ENCODE measurements around the gene CDKN2AIP.
A peak's percentile ranks its signal among the peaks of the same experiment; 100 is the strongest.

Gene CDKN2AIP

GRCh38 chr4:183397741-183398297 is 46.6 kb upstream of the CDKN2AIP start:
- Histone ChIP-seq H2BK15ac (ENCODE audit: low read length) (no peak overlapping the region), H3K27ac (replicated peaks; ENCODE audit: low read length) (no peak overlapping the region), H2AK5ac (ENCODE audit: low read depth, low read length) (no peak overlapping the region), H2AFZ (ENCODE audit: low read length) (peak overlapping the region; percentile 98), H3K18ac (ENCODE audit: low read length) (no peak overlapping the region), H3K4ac (ENCODE audit: low read length) (no peak overlapping the region), H3K4me3 (ENCODE audit: low read length in 2 of 2) (no peak overlapping the region), H2BK12ac (ENCODE audit: low read length) (no peak overlapping the region), H4K91ac (ENCODE audit: low read depth, low read length, poor library complexity) (no peak overlapping the region), H3K79me1 (ENCODE audit: low read depth, low read length) (no peaks in the 10 kb centered on the region), H3K23ac (ENCODE audit: low read depth, low read length, poor library complexity) (no peak overlapping the region), H3K4me1 (ENCODE audit: control insufficient read depth in 2 of 2, insufficient read depth in 1 of 2, low read depth in 1 of 2, low read length in 2 of 2) (peaks cover 3 to 4% of the 10 kb centered on the region in 2 donors), H3K27me3 (ENCODE audit: control insufficient read depth in 3 of 3, insufficient read depth in 3 of 3, low read depth in 1 of 3, low read length in 3 of 3) (peaks cover 0 to 31% (median 0%) of the 10 kb centered on the region in 3 experiments), H2BK5ac (ENCODE audit: low read length) (no peak overlapping the region), H3K9me3 (replicated peaks in 1 of 2; ENCODE audit: control insufficient read depth in 2 of 2, insufficient read depth in 1 of 2, low read depth in 1 of 2, low read length in 2 of 2) (no peaks in the 10 kb centered on the region), H3K14ac (ENCODE audit: low read length) (no peak overlapping the region), H2BK120ac (ENCODE audit: low read depth, low read length) (no peak overlapping the region), H4K8ac (ENCODE audit: low read depth, low read length) (no peak overlapping the region), H3K4me2 (ENCODE audit: insufficient read depth, low read length, poor library complexity, severe bottlenecking) (no peak overlapping the region), H3K36me3 (replicated peaks in 1 of 2; ENCODE audit: control insufficient read depth in 2 of 2, insufficient read depth in 2 of 2, low read length in 2 of 2) (no peaks in the 10 kb centered on the region), H3K9ac (ENCODE audit: low read depth, low read length, poor library complexity) (no peak overlapping the region)
- WGBS, 2 donors (ENCODE audit: extremely low coverage in 2 of 2, insufficient read length in 2 of 2, insufficient replicate concordance in 1 of 2) = no CpG with 5 or more reads among the region's 14 CpGs
- no peak for DNase-seq (ENCODE audit: low spot score)

GRCh38 chr4:183398298-183399125 is 45.9 kb upstream of the CDKN2AIP start:
- WGBS, 2 donors (ENCODE audit: extremely low coverage in 2 of 2, insufficient read length in 2 of 2, insufficient replicate concordance in 1 of 2) = no CpG with 5 or more reads among the region's 61 CpGs
- Histone ChIP-seq H2AK5ac (ENCODE audit: low read depth, low read length) (no peak overlapping the region), H2BK5ac (ENCODE audit: low read length) (no peak overlapping the region), H3K9ac (ENCODE audit: low read depth, low read length, poor library complexity) (no peak overlapping the region), H3K36me3 (replicated peaks in 1 of 2; ENCODE audit: control insufficient read depth in 2 of 2, insufficient read depth in 2 of 2, low read length in 2 of 2) (no peaks in the 10 kb centered on the region), H3K79me1 (ENCODE audit: low read depth, low read length) (no peaks in the 10 kb centered on the region), H4K91ac (ENCODE audit: low read depth, low read length, poor library complexity) (no peak overlapping the region), H3K4me3 (ENCODE audit: low read length in 2 of 2) (peak overlapping the region; percentile 41), H4K8ac (ENCODE audit: low read depth, low read length) (no peak overlapping the region), H3K4me2 (ENCODE audit: insufficient read depth, low read length, poor library complexity, severe bottlenecking) (peak overlapping the region; percentile 79), H3K27me3 (ENCODE audit: control insufficient read depth in 3 of 3, insufficient read depth in 3 of 3, low read depth in 1 of 3, low read length in 3 of 3) (peaks cover 0 to 33% (median 0%) of the 10 kb centered on the region in 3 experiments), H2BK120ac (ENCODE audit: low read depth, low read length) (no peak overlapping the region), H3K23ac (ENCODE audit: low read depth, low read length, poor library complexity) (no peak overlapping the region), H2BK12ac (ENCODE audit: low read length) (no peak overlapping the region), H2AFZ (ENCODE audit: low read length) (peak overlapping the region; percentile 98), H3K9me3 (replicated peaks in 1 of 2; ENCODE audit: control insufficient read depth in 2 of 2, insufficient read depth in 1 of 2, low read depth in 1 of 2, low read length in 2 of 2) (no peaks in the 10 kb centered on the region), H2BK15ac (ENCODE audit: low read length) (no peak overlapping the region), H3K4me1 (ENCODE audit: control insufficient read depth in 2 of 2, insufficient read depth in 1 of 2, low read depth in 1 of 2, low read length in 2 of 2) (peaks cover 3 to 4% of the 10 kb centered on the region in 2 donors), H3K14ac (ENCODE audit: low read length) (no peak overlapping the region), H3K27ac (replicated peaks; ENCODE audit: low read length) (no peak overlapping the region), H3K18ac (ENCODE audit: low read length) (peak overlapping the region; percentile 84), H3K4ac (ENCODE audit: low read length) (no peak overlapping the region)
- DNase-seq (ENCODE audit: low spot score) = peak; percentile 46

DNA sequence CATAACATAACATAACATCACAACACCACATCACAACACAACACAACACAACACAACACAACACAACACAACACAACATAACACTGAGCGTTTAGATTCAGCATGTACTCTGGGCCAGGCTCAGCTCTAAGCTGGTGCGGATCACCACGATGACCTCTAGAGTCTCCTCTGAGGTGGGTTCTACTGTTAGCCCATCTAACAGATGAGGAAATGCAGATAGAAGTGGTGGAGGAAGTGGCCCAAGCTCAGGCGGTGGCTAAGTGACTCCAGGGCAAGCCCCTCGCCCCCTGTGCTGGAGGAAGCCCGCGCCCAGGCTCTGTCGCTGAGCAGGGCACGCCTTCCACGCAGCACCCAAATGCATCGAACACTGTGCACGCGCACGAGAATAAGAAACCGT is 45.3 kb upstream of the CDKN2AIP start:
- no peaks in the 10 kb centered on the region for H3K79me1 ChIP-seq (ENCODE audit: low read depth, low read length)
- peaks cover 3 to 4% of the 10 kb centered on the region in 2 donors for H3K4me1 ChIP-seq (ENCODE audit: control insufficient read depth in 2 of 2, insufficient read depth in 1 of 2, low read depth in 1 of 2, low read length in 2 of 2)
- no peak for DNase-seq (ENCODE audit: low spot score)
- H2AFZ ChIP-seq (ENCODE audit: low read length) = peak overlapping the region; percentile 98
- no peak overlapping the region for H3K4ac ChIP-seq (ENCODE audit: low read length)
- no peak overlapping the region for H4K8ac ChIP-seq (ENCODE audit: low read depth, low read length)
- no peak overlapping the region for H2BK12ac ChIP-seq (ENCODE audit: low read length)
- no CpG with 5 or more reads among the region's 15 CpGs for WGBS, 2 donors (ENCODE audit: extremely low coverage in 2 of 2, insufficient read length in 2 of 2, insufficient replicate concordance in 1 of 2)
- no peaks in the 10 kb centered on the region for H3K9me3 ChIP-seq (replicated peaks in 1 of 2; ENCODE audit: control insufficient read depth in 2 of 2, insufficient read depth in 1 of 2, low read depth in 1 of 2, low read length in 2 of 2)
- H3K14ac ChIP-seq (ENCODE audit: low read length) = no peak overlapping the region
- no peaks in the 10 kb centered on the region for H3K36me3 ChIP-seq (replicated peaks in 1 of 2; ENCODE audit: control insufficient read depth in 2 of 2, insufficient read depth in 2 of 2, low read length in 2 of 2)
- no peak overlapping the region for H3K9ac ChIP-seq (ENCODE audit: low read depth, low read length, poor library complexity)
- H3K27me3 ChIP-seq (ENCODE audit: control insufficient read depth in 3 of 3, insufficient read depth in 3 of 3, low read depth in 1 of 3, low read length in 3 of 3) = peaks cover 0 to 36% (median 0%) of the 10 kb centered on the region in 3 experiments
- H2BK120ac ChIP-seq (ENCODE audit: low read depth, low read length) = no peak overlapping the region
- no peak overlapping the region for H3K4me2 ChIP-seq (ENCODE audit: insufficient read depth, low read length, poor library complexity, severe bottlenecking)
- H2BK15ac ChIP-seq (ENCODE audit: low read length) = no peak overlapping the region
- H3K4me3 ChIP-seq (ENCODE audit: low read length in 2 of 2) = no peak overlapping the region
- no peak overlapping the region for H3K27ac ChIP-seq (replicated peaks; ENCODE audit: low read length)
- no peak overlapping the region for H4K91ac ChIP-seq (ENCODE audit: low read depth, low read length, poor library complexity)
- H2BK5ac ChIP-seq (ENCODE audit: low read length) = no peak overlapping the region
- H3K23ac ChIP-seq (ENCODE audit: low read depth, low read length, poor library complexity) = peak overlapping the region; percentile 8
- peak overlapping the region; percentile 3 for H2AK5ac ChIP-seq (ENCODE audit: low read depth, low read length)
- H3K18ac ChIP-seq (ENCODE audit: low read length) = peak overlapping the region; percentile 5

- Histone ChIP-seq H3K9ac (ENCODE audit: low read depth, low read length, poor library complexity) (no peak overlapping the region), H3K4me3 (ENCODE audit: low read length in 2 of 2) (no peak overlapping the region)
These were observed 44.8 kb upstream of the CDKN2AIP start for GRCh38 chr4:183399616-183400015.

More at GRCh38 chr4:183399616-183400015, 44.8 kb upstream of the CDKN2AIP start:
- Histone ChIP-seq H3K18ac (ENCODE audit: low read length) (no peak overlapping the region), H3K79me1 (ENCODE audit: low read depth, low read length) (no peaks in the 10 kb centered on the region), H4K8ac (ENCODE audit: low read depth, low read length) (no peak overlapping the region), H4K91ac (ENCODE audit: low read depth, low read length, poor library complexity) (no peak overlapping the region), H3K14ac (ENCODE audit: low read length) (no peak overlapping the region), H3K23ac (ENCODE audit: low read depth, low read length, poor library complexity) (no peak overlapping the region), H3K27me3 (ENCODE audit: control insufficient read depth in 3 of 3, insufficient read depth in 3 of 3, low read depth in 1 of 3, low read length in 3 of 3) (peaks cover 0 to 36% (median 0%) of the 10 kb centered on the region in 3 experiments), H2BK12ac (ENCODE audit: low read length) (no peak overlapping the region), H3K4me2 (ENCODE audit: insufficient read depth, low read length, poor library complexity, severe bottlenecking) (no peak overlapping the region), H2BK120ac (ENCODE audit: low read depth, low read length) (no peak overlapping the region), H3K27ac (replicated peaks; ENCODE audit: low read length) (no peak overlapping the region), H2BK15ac (ENCODE audit: low read length) (no peak overlapping the region), H3K4ac (ENCODE audit: low read length) (no peak overlapping the region), H3K9me3 (replicated peaks in 1 of 2; ENCODE audit: control insufficient read depth in 2 of 2, insufficient read depth in 1 of 2, low read depth in 1 of 2, low read length in 2 of 2) (no peaks in the 10 kb centered on the region), H3K4me1 (ENCODE audit: control insufficient read depth in 2 of 2, insufficient read depth in 1 of 2, low read depth in 1 of 2, low read length in 2 of 2) (peaks cover 3 to 4% of the 10 kb centered on the region in 2 donors), H2AK5ac (ENCODE audit: low read depth, low read length) (no peak overlapping the region), H2BK5ac (ENCODE audit: low read length) (no peak overlapping the region), H3K36me3 (replicated peaks in 1 of 2; ENCODE audit: control insufficient read depth in 2 of 2, insufficient read depth in 2 of 2, low read length in 2 of 2) (no peaks in the 10 kb centered on the region), H2AFZ (ENCODE audit: low read length) (no peak overlapping the region)
- DNase-seq (ENCODE audit: low spot score) = no peak
- WGBS, 2 donors (ENCODE audit: extremely low coverage in 2 of 2, insufficient read length in 2 of 2, insufficient replicate concordance in 1 of 2) = no CpG with 5 or more reads among the region's 12 CpGs

Measured in neuronal stem cell (in vitro differentiated cells).